HG03103 (cell line): ENCODE results near the gene DIPK1A.
"Not testable (repeated sequence)": the region's sequence is repeated elsewhere in the genome, so short reads cannot be mapped to it uniquely, and the experiment has no call there.

ENCODE experiments used
- ATAC-seq: cut with Tn5 transposase; IDR thresholded peaks from one replicate; pipeline ENCODE4 v1.9.1; 2021; ENCODE audit warnings: low read depth; ENCODE audit not compliant: unreplicated experiment

The DIPK1A gene

DNA sequence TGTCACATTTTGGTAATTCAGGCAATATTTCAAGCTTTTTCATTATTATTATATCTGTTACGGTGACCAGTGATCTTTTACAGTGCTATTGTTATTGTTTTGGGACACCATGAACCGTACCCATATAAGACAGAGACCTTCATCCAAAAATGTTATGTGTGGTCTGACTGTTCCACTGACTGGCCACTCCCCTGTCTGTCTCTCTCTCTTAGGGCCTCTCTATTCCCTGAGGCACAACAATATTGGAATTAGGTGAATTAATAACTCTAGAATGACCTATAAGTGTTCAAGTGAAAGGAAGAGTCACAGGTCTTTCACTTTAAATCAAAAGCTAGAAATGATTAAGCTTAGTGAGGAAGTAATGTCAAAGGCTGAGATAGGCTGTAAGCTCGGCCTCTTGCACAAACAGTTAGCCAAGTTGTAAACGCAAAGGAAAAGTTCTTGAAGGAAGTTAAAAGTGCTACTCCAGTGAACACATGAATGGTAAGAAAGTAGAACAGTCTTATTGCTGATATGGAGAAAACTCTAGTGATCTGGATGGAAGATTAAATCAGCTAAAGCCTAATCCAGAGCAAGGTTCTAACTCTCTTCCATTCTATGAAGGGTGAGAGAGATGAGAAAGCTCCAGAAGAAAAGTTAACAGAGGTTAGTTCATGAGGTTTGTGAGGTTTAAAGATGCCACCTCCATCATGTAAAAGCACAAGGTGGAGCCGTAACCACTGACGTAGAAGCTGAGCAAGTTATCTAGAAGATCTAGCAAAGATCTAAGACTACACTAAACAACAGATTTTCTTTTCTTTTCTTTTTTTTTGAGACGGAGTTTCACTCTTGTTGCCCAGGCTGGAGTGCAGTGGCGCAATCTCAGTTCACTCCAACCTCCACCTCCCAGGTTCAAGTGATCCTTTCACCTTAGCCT lies 19.7 kb upstream of the DIPK1A start:
- ATAC-seq: peak; percentile 40

DNA sequence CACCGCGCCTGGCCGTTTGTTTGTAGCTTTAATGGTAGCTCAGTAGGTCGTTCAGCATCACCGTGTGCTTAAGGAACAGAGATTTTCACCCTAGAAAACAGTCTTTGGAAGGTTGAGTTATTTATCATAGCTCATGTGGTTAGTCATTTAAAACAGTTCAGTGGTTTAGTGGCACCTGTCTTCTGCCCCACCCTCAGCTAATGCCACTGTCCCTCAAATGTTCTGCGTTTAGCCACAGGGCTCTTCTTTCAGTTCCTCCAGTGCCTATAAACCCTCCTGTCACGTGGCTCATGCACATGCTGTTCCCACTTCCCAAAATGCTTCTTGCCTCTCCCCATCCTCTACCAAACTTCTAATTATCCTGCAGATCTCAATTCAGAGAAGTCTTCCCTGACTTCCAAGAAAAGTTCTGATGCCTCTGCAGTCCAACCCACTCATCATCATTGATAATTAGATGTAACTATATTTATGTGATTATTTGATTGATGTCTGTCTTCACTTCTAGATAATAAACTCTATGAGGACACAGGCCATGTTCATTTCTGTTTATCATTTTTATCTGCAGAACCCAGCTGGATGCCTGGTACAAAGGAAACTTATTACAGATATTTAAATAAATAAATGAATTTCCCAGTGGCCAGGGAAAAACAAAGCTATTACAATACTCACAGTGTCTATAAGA lies 14.4 kb upstream of the DIPK1A start:
- peak; percentile 75 for ATAC-seq

DNA sequence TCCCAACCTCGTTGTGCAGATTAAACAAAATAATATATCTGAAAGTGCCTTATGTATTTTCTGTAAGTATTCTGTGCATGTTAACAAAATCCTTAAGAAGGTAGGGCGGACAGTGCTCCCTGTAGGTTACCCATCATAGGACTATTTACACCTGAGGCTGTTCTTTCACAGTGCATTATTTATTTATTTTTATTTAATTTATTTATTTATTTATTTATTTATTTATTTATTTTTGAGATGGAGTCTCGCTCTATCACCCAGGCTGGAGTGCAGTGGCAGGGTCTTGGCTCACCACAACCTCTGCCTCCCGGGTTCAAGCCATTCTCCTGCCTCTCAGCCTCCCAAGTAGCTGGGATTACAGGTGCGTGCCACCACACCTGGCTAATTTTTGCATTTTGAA lies 12.8 kb upstream of the DIPK1A start:
- ATAC-seq: not testable (repeated sequence)

DNA sequence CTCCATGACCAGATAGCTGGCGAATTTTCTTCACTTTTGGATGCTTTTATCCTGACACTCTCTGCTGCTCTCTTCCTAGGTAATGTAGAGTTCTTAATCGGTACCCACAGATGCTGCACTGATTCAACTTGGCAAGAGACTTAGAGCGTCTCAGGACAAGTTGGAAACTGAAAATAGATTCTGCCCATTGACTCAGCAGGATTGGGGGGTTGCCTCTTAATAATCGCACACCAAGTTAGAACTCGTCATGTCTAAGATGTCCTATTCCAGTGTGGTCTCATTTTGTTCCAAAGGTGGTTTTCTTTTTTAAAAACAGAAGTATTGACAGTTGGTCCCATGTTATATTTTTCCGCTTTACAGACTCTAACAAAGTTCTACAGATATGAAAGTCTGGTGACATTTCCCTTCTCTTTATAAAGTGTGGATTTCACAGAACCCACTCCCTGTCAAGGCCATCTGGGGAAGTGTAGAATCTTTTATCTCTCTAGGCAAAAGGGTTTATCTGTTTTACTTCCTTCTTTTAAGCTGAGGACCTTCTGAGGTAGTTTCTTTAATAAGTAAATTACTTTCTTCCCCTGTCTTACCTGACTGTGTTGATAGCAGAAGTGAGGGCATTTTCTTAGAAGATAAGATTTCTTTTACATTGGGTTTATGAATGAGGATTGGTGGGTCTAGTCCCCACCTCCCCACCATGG lies 12.1 kb upstream of the DIPK1A start:
- ATAC-seq: no peak

DNA sequence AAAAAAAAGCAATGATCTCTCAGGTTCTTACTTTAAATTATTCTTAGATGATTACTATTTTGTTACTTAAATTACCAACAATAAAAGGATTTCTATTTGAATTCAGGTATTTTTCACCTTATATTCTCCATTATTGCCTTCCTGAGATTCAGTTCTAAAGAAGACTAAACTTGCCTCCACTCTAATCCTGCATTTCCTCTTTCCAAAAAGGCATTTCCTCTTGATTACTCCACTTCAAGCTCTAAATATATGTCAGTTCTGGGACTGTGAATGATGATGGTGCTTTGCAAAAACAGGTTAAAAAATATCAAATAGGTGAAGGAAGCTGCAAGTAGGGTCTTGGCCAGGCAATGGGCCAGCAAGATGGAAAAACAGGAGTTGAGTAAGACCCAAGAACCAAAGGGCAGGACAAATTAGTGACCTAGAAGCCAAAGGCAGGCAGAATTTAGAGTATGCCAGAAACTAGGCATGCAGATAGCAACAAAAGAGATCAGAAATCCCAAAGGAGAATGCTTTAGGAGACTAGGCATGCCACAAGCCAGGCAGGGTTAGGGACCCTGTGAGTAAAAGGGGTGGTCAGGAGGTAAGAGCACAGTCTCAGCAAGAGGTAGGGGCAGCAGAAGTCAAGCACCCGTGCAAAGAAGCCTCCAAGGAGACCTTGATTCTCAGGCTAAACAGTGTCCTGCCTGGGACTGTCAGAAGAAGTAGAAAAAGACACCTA lies 11.3 kb upstream of the DIPK1A start:
- no peak for ATAC-seq

DNA sequence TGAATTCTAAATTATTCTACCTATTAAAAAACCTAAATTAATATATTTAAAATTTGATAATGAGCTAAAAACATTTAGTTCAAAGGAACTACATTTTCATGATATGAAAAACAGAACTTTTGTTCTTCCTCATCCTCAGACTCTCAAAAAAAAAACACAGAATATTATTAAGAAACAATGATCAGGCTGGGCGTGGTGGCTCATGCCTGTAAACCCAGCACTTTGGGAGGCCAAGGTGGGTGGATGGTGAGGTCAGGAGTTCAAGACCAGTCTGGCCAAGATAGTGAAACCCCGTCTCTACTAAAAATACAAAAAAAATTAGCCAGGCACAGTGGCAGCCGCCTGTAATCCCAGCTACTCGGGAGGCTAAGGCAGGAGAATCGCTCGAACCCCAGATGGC lies 10.7 kb upstream of the DIPK1A start:
- not testable (repeated sequence) for ATAC-seq

DNA sequence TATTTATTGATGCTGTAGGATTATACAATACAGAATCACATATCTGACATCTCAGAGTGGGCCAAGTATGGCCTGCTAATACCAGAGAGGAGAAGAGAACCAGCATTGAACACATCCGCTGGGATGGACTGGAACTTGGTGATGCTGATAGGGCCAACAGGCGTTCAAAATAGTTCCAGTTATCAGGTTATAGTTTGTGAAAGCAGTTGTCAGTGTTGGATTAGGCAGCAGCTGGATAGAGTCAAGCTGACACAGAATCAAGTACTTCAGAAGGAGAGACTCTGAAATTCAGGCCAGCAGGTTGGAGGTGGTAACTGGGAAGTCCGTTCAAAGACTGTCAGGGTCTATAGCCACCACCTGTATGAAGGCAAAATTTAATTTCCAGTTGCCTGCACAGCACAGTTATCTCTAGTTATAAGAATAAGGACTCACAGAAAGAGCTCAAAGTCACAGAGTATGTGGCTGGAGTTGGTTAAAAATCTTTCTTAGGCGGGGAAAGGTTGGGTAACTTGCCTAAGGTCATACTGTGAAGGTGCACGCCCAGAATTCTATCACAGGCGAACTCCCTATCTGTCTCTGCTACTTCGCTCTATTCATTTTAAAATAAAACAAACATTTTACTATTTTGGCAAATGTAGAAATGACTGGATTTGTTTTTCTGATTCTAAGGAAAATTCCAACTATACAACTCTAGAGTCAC lies 9.9 kb upstream of the DIPK1A start:
- no peak for ATAC-seq

DNA sequence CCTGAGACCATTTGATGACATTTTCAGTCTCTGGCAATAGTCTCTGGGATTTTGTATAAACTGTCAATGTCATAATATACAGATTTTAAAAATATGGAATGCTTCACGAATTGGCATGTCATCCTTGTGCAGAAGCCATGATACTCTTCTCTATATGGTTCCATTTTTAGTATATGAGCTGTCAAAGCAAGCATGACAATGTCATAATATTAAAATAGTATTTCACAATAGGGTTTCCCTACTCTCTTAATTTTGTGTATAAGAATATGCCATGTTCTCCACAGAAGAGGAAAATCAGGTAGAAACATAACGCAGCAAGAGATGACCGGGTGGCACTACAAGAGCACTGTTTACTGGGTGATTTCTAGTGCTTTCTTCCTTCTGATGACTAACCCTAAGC lies 8.3 kb upstream of the DIPK1A start:
- no peak for ATAC-seq

DNA sequence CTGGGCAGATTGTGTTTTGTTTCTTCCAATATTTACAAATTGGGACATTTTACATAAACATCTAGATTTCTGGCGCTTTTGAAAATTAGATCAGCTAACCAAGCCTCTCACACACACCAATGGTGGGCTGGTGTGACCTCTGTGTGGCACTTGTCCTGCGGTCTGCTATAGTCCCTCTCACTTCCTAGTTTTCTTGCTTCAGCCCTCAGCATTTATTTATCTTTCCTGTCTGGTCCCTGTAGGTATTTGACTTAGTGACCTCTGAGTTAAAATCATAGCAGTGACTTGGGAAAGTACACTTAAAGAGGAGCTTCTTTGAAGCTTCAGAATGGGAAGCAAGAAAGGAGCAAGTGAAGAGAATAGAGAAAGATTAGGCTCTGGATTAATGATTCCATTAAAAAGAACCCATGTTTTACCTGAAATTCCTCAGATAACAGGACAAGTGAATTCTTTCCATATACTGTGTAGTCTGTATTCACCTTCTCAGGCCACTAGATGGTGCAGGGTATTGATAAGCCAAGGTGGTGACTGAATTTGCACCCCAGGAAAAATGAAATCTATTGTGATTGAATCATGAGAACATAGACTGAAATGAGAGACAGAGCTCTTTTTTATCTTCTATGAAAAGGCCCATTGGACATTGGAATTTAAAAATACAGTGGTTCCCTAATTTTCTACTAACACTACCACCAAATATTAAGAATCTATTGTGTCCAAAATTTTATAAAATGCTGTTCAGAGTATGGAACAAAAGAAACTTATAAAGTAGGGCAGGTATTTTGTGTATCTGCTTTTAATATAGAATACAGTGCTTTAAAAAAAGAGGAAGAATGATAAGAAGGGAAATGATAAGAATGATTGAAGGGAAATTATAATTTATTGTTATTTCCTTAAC lies 7.1 kb upstream of the DIPK1A start:
- peak; percentile 69 for ATAC-seq

DNA sequence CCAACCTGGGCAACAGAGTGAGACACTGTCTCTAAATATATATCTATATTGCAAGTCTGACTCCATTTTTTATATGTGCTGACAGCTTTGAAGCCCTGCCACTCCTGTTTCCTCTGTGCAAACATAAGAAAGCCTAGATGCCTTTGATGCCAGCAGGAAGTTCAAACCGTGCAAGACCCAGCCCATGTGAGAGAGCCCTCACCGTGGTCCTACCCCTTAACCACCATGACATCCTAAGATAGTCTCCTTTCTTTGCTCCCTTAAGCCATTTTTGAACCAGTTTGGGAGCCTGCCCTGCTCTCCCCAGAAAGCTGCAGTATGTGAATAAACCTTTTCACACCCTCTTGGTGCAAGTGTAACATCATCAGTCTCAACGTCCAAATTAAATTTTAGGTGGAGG lies 3.7 kb upstream of the DIPK1A start:
- no peak for ATAC-seq

DNA sequence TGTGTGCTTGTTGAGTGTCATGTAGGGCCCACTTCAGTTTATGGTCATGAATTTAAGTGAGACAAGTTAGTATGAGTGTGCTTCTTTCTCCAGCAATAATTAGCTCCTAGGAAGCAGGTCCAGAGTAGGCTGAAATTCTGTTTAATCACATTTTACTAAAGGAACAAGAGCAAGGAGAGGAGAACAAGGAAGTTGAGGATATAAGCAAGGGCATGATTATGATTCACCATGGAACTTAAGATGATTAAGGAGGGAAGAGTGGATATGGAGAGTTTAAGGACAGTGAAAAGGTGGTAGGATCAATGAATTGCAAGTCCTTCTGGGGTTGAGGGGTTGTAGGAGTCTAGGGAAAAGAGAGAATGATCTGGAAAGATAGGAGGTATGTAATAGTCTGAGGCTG lies 3.1 kb upstream of the DIPK1A start:
- no peak for ATAC-seq

DNA sequence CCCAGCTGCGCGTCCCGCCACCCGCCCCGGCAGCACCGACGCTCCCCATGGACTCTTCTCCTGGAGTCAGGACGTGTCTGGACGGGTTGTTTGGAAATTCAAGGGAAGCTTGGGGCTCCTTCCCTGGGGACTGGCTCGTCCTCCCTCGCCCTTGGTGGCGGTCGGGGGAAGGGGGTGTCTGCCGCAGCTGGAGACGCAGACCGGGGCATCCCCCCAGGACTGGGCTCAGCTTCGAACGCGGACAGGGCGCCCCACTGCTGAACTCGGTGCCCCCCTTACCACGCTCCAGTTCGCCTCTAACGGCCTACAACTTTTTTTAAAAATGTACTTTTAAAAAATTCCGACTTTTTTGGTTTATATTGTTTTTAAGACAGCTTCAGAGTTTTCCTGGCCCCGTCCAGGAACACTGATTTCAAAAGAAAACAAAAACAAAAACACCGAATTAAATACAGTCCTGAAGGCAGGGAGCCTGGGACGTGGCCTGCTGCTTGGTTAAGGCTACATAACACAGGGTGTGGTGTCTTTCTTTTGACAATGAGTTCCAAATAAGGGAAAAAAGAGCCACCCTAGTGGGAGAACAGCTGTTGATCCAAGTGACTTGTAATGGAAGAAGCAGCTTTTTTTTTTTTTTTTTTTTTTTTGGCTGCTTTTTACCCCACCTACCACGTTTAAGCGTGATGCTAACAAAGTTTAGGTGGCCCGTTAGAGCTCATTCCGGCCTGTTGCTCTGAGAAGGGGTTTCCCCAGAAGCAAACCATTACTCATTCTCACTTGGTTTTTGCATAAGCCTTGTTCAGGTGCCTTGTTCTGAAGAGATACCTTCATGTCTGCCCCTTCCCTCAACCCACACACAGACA lies 862 bp upstream of the DIPK1A start:
- ATAC-seq: peak; percentile 54

DNA sequence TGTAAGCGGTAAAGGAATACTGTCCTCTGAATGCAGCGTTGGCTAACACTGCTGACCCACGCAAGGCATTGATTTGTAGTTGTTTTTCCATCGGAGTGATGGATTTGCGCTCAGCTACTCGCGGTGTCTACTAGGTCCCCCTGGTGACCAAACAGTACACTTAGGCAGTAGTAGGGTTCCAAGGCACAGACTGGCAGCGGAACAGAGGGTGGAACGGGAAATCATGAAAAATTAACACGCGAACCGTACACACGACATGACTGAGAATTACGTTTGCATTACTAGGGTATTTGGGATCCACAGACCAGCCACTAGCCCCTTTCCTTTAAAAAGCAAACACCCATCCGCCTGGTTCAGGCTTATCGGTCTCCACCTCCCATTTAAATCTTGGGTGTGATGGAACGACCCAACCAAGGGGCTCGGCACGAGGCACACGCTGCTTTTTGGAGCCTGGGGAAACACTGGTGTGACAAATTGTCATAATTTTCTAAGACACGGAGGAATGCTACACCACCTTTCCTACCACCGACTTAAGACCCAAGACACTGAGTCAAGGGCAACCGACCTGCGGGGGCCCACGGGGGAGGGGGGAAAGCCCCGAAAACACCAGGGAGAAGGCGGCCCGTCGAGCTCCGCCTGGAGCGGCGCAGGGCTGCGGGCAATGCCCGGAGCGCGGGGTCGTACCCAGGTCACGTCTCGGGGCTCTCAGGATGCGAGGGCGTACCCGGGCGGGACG lies 699 bp downstream of the DIPK1A start:
- peak; percentile 4 for ATAC-seq

DNA sequence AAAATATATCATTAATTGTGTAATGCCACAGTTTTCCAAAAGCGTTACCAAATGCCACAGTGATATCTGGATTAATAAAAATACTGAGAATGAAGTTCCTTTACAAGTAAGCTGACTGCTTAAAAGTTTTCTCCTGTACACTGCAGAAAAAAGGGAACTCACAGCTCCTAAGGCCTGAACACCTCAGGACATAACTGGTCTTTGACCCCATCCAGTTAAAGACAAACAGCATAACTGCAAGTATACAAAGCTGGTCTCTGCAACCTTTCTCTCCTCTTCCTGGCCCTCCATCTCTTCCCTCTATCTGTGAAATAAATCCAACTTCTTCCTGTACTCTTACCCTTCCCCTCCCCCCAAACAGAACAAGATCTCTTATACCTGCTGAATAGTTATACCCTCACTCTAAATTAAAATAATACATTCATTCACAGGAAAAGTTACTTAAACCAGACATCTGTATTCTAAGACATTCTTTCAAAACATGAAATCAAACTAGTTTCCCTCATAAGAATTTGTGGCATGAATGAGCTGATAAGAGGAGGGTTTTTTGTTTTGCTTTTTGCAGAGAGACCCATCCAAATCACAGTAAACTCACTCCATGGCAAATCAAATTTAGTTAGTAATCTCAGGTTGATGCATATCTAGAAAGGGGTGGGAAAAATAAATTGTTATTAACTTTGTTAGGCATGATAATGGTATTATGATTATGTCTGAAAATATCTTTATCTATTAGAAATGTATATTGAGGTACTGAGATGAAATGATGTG lies 2.9 kb downstream of the DIPK1A start:
- no peak for ATAC-seq

DNA sequence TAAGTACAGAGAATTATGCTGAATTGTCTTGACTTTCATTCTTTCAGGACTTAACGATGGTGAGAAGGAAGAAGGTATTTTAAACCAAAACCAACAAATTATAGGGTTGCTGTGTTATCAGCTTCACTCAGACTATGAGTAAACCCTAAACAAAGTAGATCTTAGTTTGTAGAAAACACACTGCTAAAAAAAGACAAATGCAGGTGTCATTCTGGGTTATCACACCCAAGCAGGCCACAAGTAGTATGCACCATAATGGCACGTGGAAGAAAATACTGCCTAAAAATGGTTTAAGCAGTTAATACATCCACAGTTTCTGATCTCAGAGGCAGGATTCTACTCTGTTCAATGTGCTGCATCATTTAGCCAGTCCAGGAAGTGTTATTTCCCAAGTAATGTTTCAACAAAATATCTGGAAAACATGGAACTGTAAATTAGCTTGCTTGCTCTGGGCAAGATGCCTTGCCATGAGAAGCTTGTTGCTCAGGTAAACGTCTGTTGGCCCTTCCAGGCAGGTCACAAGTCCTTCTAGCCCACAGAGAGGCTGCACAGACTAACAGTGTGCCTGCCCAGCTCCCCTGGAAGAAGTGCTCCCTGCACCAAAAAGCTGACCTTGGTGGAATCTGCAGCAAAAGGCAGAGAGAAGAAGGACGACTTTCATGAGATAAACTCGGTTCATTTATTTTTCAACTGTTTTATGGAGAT lies 4.1 kb downstream of the DIPK1A start:
- peak; percentile 29 for ATAC-seq
